ENCODE data around the gene RTP5.
"Not testable (repeated sequence)": the region's sequence is repeated elsewhere in the genome, so short reads cannot be mapped to it uniquely, and the experiment has no call there.

GRCh38 chr2:241823531-241824437 lies 45.7 kb upstream of the RTP5 start:
- TF ChIP-seq, protein P1, sequence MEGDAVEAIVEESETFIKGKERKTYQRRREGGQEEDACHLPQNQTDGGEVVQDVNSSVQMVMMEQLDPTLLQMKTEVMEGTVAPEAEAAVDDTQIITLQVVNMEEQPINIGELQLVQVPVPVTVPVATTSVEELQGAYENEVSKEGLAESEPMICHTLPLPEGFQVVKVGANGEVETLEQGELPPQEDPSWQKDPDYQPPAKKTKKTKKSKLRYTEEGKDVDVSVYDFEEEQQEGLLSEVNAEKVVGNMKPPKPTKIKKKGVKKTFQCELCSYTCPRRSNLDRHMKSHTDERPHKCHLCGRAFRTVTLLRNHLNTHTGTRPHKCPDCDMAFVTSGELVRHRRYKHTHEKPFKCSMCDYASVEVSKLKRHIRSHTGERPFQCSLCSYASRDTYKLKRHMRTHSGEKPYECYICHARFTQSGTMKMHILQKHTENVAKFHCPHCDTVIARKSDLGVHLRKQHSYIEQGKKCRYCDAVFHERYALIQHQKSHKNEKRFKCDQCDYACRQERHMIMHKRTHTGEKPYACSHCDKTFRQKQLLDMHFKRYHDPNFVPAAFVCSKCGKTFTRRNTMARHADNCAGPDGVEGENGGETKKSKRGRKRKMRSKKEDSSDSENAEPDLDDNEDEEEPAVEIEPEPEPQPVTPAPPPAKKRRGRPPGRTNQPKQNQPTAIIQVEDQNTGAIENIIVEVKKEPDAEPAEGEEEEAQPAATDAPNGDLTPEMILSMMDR (IDR thresholded peaks at IDR 0.05; ENCODE audit: low read depth, low read length, poor library complexity, severe bottlenecking) = not testable (repeated sequence)
- TF ChIP-seq EZH2phosphoT487 (IDR thresholded peaks at IDR 0.05; ENCODE audit: borderline replicate concordance, low read length) = not testable (repeated sequence)
